A673 (cell line): ENCODE results near the gene FTO.

Experiments used
- CTCF ChIP-seq: fragments of 300-800, 200-600 bp; sonication (generic); conservative IDR thresholded peaks from 2 replicates; pipeline ENCODE4 v1.5.1; 2017; ENCODE audit warnings: low read depth, mild to moderate bottlenecking, antibody characterized with exemption, low read length, moderate library complexity, mixed read lengths
- EZH2 ChIP-seq: fragments of 200-600 bp; sonication (generic); IDR thresholded peaks from 2 replicates; pipeline ENCODE4 v1.6.1; 2017; ENCODE audit warnings: borderline replicate concordance, low read depth, mild to moderate bottlenecking, mixed read lengths, antibody characterized with exemption, low read length; ENCODE audit not compliant: poor library complexity, severe bottlenecking

GRCh38 chr16:53780051-53780450 lies 76.1 kb downstream of the FTO start:
- TF ChIP-seq CTCF (no peak), EZH2 (no peak)
